ENCODE results near the gene CHSY1.

DNA sequence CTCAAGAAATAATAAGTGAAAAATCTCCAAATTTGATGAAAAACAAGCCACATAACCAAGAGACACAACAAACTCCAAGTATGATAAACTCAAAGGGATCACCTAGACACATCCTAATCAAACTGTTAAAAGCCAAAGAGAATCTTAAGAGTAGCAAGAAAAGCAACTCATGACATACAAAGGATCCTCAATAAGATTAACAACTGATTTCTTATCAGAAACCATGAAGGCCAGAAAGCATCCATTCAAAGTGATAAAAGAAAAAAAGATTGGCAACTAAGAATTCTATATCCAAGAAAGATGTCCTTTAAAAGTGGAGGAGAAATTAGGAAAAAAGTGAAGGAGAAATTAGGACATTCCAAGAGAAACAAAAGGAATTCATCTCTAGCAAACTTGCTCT, 23.5 kb downstream of the CHSY1 start:
- no peak for TF ChIP-seq SUZ12 (IDR thresholded peaks at IDR 0.05; ENCODE audit: extremely low read depth, insufficient read depth, insufficient read length)
- TF ChIP-seq ZNF274 (IDR thresholded peaks at IDR 0.05; ENCODE audit: low read depth, low read length): no peak
- TF ChIP-seq YY1 (IDR thresholded peaks at IDR 0.05; ENCODE audit: insufficient read depth, insufficient read length): no peak
